Liver (tissue), 9 donors: ENCODE measurements around the gene CEP85L. TPM values are rescaled to one million over a fixed set of nuclear protein-coding genes. Genes with fewer than 3 reads are reported as not detected.

Experiments used
- DNase-seq: peaks from one replicate; pipeline ENCODE4 v3.0.0-alpha.2; 2017; ENCODE audit warnings: low spot score
- H3K27ac ChIP-seq, 2 donors: one replicate each; pipeline ENCODE4 v1.7.0; 2013; ENCODE audit warnings: inconsistent platforms in 2 of 2, low read length in 2 of 2, control low read depth in 1 of 2, low read depth in 1 of 2, mild to moderate bottlenecking in 1 of 2
- H3K27me3 ChIP-seq, 4 donors: one replicate each; pipeline versions ENCODE4 v1.6.1 to v1.7.0; 2013; ENCODE audit warnings: low read length in 3 of 4, inconsistent platforms in 1 of 4, mild to moderate bottlenecking in 1 of 4, moderate library complexity in 1 of 4; ENCODE audit not compliant: control insufficient read depth in 4 of 4, insufficient read depth in 4 of 4
- H3K36me3 ChIP-seq, 4 donors: one replicate each; pipeline versions ENCODE4 v1.6.1 to v1.7.0; 2013; ENCODE audit warnings: low read length in 3 of 4, mild to moderate bottlenecking in 3 of 4, low read depth in 1 of 4, moderate library complexity in 1 of 4; ENCODE audit not compliant: control insufficient read depth in 4 of 4, insufficient read depth in 3 of 4
- H3K4me1 ChIP-seq, 4 donors: one replicate each; pipeline versions ENCODE4 v1.6.1 to v1.7.0; 2013; ENCODE audit warnings: low read length in 3 of 4, mild to moderate bottlenecking in 3 of 4, moderate library complexity in 1 of 4; ENCODE audit not compliant: control insufficient read depth in 4 of 4, insufficient read depth in 4 of 4
- H3K4me3 ChIP-seq, 3 donors: one replicate each; pipeline versions ENCODE4 v1.6.1 to v1.7.0; 2013; ENCODE audit warnings: low read length in 3 of 3, control low read depth in 1 of 3, low read depth in 1 of 3, mild to moderate bottlenecking in 1 of 3
- H3K9ac ChIP-seq, 2 donors: one replicate each; pipeline ENCODE4 v1.7.0; 2013; ENCODE audit warnings: low read length in 2 of 2, mild to moderate bottlenecking in 2 of 2, moderate library complexity in 2 of 2, control low read depth in 1 of 2, low read depth in 1 of 2
- H3K9me3 ChIP-seq, 4 donors: one replicate each; pipeline versions ENCODE4 v1.6.1 to v1.7.0; 2013; ENCODE audit warnings: low read length in 3 of 4; ENCODE audit not compliant: control insufficient read depth in 4 of 4
- EGR1 ChIP-seq, 2 donors: IDR thresholded peaks; 2 replicates each; pipeline ENCODE4 v1.6.1; 2016 to 2018; ENCODE audit warnings: antibody characterized with exemption in 2 of 2, low read depth in 2 of 2
- FOXA1 ChIP-seq: IDR thresholded peaks from 2 replicates; pipeline ENCODE4 v1.6.1; 2016; ENCODE audit warnings: antibody characterized with exemption
- FOXA2 ChIP-seq: IDR thresholded peaks from 2 replicates; pipeline ENCODE4 v1.6.1; 2016; ENCODE audit warnings: antibody characterized with exemption
- GABPA ChIP-seq, 2 donors: IDR thresholded peaks in 1 of 2; conservative IDR thresholded peaks in 1 of 2; 2 replicates each; pipeline ENCODE4 v1.6.1; 2016; ENCODE audit warnings: antibody characterized with exemption in 2 of 2, mild to moderate bottlenecking in 1 of 2, moderate library complexity in 1 of 2
- HNF4A ChIP-seq, 2 donors: conservative IDR thresholded peaks; 2 replicates each; pipeline ENCODE4 v1.6.1; 2016; ENCODE audit warnings: antibody characterized with exemption in 2 of 2, mild to moderate bottlenecking in 2 of 2
- HNF4G ChIP-seq: IDR thresholded peaks from 2 replicates; pipeline ENCODE4 v1.6.1; 2016; ENCODE audit warnings: antibody characterized with exemption
- JUND ChIP-seq, 2 donors: IDR thresholded peaks; 2 replicates each; pipeline ENCODE4 v1.6.1; 2016; ENCODE audit warnings: antibody characterized with exemption in 2 of 2
- RAD21 ChIP-seq, 2 donors: IDR thresholded peaks; 2 replicates each; pipeline ENCODE4 v1.6.1; 2016; ENCODE audit warnings: antibody characterized with exemption in 2 of 2, mild to moderate bottlenecking in 2 of 2
- RXRA ChIP-seq, 2 donors: IDR thresholded peaks; 2 replicates each; pipeline ENCODE4 v1.6.1; 2017 to 2018; ENCODE audit warnings: antibody characterized with exemption in 2 of 2, mild to moderate bottlenecking in 1 of 2
- SP1 ChIP-seq: IDR thresholded peaks from 2 replicates; pipeline ENCODE4 v1.6.1; 2018; ENCODE audit warnings: antibody characterized with exemption, mild to moderate bottlenecking
- TAF1 ChIP-seq: conservative IDR thresholded peaks from 2 replicates; pipeline ENCODE4 v1.6.1; 2016; ENCODE audit warnings: antibody characterized with exemption, mild to moderate bottlenecking
- YY1 ChIP-seq: IDR thresholded peaks from 2 replicates; pipeline ENCODE4 v1.6.1; 2016; ENCODE audit warnings: antibody characterized with exemption, mild to moderate bottlenecking
- WGBS: extraction: QIAGEN DNeasy Blood & Tissue Kit; methylation state at CpG from one replicate; pipeline ENCODE4 v1.1.7; 2013; 5-methylcytosine and 5-hydroxymethylcytosine counted together
- polyA plus RNA-seq, 2 donors: library from polyadenylated mRNA; stranded (reverse) in 1 of 2; unstranded in 1 of 2; fragments of 200-250 nt in 1 of 2; fragments of >200 nt in 1 of 2; fragmentation: Nextera tagmentation in 1 of 2; extraction: Ambion mirVana in 1 of 2; gene quantifications; one replicate each; pipeline versions ENCODE4 v1.2.1 to v1.2.3, GENCODE V29; 2013 to 2015
- total RNA-seq, 2 donors: library from RNA; depleted of rRNA; stranded (reverse); fragments of >200 nt; gene quantifications; one replicate each; pipeline ENCODE4 v1.2.3, GENCODE V29; 2014
- TF ChIP-seq, protein P1 (sequence below): IDR thresholded peaks from 2 replicates; pipeline ENCODE4 v1.6.1; 2016; ENCODE audit warnings: antibody characterized with exemption
- TF ChIP-seq, protein P2 (sequence below): IDR thresholded peaks from 2 replicates; pipeline ENCODE4 v1.6.1; 2016; ENCODE audit warnings: antibody characterized with exemption
- TF ChIP-seq, protein P3 (sequence below): IDR thresholded peaks from 2 replicates; pipeline ENCODE4 v1.6.1; 2016; ENCODE audit warnings: antibody characterized with exemption, mild to moderate bottlenecking
- TF ChIP-seq, protein P4 (sequence below): fragments of 150-350 bp; IDR thresholded peaks from 2 replicates; pipeline ENCODE4 v1.5.1; 2017; ENCODE audit warnings: improper control_type of control experiment, low read depth, low read length; ENCODE audit not compliant: missing input control
- TF ChIP-seq, protein P5 (sequence below): IDR thresholded peaks from 2 replicates; pipeline ENCODE4 v1.6.1; 2016; ENCODE audit warnings: antibody characterized with exemption
- donor health status: healthy.
- donor health status: healthy.
- donor health status: healthy.
- donor health status: healthy.
- donor health status: healthy.

The CEP85L gene
- total and polyA plus RNA-seq, 4 donors: 0.40 to 6.4 (median 2.3) TPM

DNA sequence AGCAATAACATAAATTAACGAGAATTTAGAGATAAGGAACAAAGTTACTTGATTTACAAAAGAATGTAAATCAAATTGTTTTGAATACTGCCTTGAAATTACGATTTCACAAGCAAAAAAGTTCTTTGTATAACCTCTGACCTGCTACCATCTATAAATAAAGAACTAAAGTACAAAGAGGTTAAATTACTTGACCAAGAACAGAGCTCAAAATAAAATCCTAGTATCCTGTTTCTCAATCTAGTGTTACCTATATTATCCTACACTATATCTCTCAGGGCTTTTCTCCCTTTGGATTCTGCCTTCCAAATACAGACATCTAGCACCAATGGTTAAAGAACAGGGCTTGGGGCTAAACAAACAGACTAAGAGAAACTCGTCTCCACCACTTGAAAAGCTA, 59.5 kb downstream of the CEP85L start:
- Histone ChIP-seq H3K27me3 (no peaks in the 10 kb centered on the region), H3K4me3 (no peak overlapping the region), H3K9ac (no peak overlapping the region), H3K27ac (no peak overlapping the region), H3K9me3 (no peaks in the 10 kb centered on the region), H3K36me3 (no peaks in the 10 kb centered on the region), H3K4me1 (peaks cover 0 to 7% (median 0%) of the 10 kb centered on the region in 4 donors)
- 42% methylated on average over 3 of the region's 3 CpGs for WGBS
- no peak for DNase-seq
- TF ChIP-seq, protein P1, sequence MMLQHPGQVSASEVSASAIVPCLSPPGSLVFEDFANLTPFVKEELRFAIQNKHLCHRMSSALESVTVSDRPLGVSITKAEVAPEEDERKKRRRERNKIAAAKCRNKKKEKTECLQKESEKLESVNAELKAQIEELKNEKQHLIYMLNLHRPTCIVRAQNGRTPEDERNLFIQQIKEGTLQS: no peak
- TF ChIP-seq GABPA (IDR thresholded peaks at IDR 0.05 in 1 of 2, conservative IDR thresholded peaks at IDR 0.05 in 1 of 2) (no peak), SP1 (no peak), TAF1 (no peak), YY1 (no peak), HNF4A (conservative IDR thresholded peaks at IDR 0.05) (no peak), HNF4G (no peak), RAD21 (IDR thresholded peaks at IDR 0.05) (no peak), EGR1 (IDR thresholded peaks at IDR 0.05; ENCODE audit: low read depth in 2 of 2) (no peak)
- TF ChIP-seq, protein P2, sequence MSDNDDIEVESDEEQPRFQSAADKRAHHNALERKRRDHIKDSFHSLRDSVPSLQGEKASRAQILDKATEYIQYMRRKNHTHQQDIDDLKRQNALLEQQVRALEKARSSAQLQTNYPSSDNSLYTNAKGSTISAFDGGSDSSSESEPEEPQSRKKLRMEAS: no peak
- TF ChIP-seq, protein P3, sequence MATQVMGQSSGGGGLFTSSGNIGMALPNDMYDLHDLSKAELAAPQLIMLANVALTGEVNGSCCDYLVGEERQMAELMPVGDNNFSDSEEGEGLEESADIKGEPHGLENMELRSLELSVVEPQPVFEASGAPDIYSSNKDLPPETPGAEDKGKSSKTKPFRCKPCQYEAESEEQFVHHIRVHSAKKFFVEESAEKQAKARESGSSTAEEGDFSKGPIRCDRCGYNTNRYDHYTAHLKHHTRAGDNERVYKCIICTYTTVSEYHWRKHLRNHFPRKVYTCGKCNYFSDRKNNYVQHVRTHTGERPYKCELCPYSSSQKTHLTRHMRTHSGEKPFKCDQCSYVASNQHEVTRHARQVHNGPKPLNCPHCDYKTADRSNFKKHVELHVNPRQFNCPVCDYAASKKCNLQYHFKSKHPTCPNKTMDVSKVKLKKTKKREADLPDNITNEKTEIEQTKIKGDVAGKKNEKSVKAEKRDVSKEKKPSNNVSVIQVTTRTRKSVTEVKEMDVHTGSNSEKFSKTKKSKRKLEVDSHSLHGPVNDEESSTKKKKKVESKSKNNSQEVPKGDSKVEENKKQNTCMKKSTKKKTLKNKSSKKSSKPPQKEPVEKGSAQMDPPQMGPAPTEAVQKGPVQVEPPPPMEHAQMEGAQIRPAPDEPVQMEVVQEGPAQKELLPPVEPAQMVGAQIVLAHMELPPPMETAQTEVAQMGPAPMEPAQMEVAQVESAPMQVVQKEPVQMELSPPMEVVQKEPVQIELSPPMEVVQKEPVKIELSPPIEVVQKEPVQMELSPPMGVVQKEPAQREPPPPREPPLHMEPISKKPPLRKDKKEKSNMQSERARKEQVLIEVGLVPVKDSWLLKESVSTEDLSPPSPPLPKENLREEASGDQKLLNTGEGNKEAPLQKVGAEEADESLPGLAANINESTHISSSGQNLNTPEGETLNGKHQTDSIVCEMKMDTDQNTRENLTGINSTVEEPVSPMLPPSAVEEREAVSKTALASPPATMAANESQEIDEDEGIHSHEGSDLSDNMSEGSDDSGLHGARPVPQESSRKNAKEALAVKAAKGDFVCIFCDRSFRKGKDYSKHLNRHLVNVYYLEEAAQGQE: no peak
- TF ChIP-seq, protein P4, sequence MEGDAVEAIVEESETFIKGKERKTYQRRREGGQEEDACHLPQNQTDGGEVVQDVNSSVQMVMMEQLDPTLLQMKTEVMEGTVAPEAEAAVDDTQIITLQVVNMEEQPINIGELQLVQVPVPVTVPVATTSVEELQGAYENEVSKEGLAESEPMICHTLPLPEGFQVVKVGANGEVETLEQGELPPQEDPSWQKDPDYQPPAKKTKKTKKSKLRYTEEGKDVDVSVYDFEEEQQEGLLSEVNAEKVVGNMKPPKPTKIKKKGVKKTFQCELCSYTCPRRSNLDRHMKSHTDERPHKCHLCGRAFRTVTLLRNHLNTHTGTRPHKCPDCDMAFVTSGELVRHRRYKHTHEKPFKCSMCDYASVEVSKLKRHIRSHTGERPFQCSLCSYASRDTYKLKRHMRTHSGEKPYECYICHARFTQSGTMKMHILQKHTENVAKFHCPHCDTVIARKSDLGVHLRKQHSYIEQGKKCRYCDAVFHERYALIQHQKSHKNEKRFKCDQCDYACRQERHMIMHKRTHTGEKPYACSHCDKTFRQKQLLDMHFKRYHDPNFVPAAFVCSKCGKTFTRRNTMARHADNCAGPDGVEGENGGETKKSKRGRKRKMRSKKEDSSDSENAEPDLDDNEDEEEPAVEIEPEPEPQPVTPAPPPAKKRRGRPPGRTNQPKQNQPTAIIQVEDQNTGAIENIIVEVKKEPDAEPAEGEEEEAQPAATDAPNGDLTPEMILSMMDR: no peak
- TF ChIP-seq, protein P5, sequence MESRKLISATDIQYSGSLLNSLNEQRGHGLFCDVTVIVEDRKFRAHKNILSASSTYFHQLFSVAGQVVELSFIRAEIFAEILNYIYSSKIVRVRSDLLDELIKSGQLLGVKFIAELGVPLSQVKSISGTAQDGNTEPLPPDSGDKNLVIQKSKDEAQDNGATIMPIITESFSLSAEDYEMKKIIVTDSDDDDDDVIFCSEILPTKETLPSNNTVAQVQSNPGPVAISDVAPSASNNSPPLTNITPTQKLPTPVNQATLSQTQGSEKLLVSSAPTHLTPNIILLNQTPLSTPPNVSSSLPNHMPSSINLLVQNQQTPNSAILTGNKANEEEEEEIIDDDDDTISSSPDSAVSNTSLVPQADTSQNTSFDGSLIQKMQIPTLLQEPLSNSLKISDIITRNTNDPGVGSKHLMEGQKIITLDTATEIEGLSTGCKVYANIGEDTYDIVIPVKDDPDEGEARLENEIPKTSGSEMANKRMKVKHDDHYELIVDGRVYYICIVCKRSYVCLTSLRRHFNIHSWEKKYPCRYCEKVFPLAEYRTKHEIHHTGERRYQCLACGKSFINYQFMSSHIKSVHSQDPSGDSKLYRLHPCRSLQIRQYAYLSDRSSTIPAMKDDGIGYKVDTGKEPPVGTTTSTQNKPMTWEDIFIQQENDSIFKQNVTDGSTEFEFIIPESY: no peak

DNA sequence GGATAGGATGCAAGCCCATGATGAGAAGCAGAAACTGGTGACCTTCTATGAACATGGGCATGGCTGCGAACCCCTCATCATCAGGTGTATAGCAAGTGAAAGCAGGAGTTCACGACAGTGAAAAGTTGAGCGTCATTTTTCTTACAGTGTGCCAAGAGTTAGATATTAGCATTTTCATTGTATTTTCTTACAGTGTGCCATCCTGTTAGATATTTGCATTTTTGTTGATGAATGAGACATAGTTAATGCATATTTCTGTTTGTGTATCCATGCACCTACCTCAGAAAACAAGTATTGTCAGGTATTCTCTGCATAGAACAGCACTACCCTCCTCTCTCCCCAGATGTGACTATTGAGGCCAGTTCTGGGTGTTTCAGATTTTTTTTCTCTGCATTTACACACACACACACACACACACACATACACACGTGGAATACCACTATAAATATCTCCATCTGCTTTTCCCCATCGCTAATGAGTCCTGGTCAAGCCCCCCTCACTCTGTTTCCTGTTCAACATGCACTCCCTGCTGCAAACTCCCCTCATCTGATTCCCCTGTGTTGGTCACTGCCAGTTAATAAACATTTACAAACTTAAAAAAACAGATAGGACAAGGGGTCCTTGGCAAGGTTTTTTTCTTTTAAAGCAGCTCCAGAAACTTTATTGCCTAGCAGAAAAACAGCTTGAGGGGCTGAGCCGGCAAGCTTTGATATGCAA, 61.6 kb downstream of the CEP85L start:
- H3K9me3 ChIP-seq: no peaks in the 10 kb centered on the region
- no peak overlapping the region for H3K27ac ChIP-seq
- no peak for DNase-seq
- 74% methylated on average over 6 of the region's 6 CpGs for WGBS
- H3K4me3 ChIP-seq: no peak overlapping the region
- peaks cover 0 to 9% (median 0%) of the 10 kb centered on the region in 4 donors for H3K4me1 ChIP-seq
- H3K27me3 ChIP-seq: no peaks in the 10 kb centered on the region
- no peaks in the 10 kb centered on the region for H3K36me3 ChIP-seq
- no peak overlapping the region for H3K9ac ChIP-seq
- TF ChIP-seq TAF1: no peak
- TF ChIP-seq, protein P3: no peak
- no peak for TF ChIP-seq EGR1 (IDR thresholded peaks at IDR 0.05; ENCODE audit: low read depth in 2 of 2)
- TF ChIP-seq RAD21 (IDR thresholded peaks at IDR 0.05): no peak
- no peak for TF ChIP-seq SP1
- no peak for TF ChIP-seq HNF4A (conservative IDR thresholded peaks at IDR 0.05)
- no peak for TF ChIP-seq FOXA2
- TF ChIP-seq GABPA (IDR thresholded peaks at IDR 0.05 in 1 of 2, conservative IDR thresholded peaks at IDR 0.05 in 1 of 2): no peak
- no peak for TF ChIP-seq RXRA (IDR thresholded peaks at IDR 0.05)
- TF ChIP-seq, protein P5: no peak
- TF ChIP-seq JUND (IDR thresholded peaks at IDR 0.05): no peak
- TF ChIP-seq FOXA1: no peak
